ENCODE data around the gene ZNF362.
A peak's percentile ranks its signal among the peaks of the same experiment; 100 is the strongest.

The ZNF362 gene

DNA sequence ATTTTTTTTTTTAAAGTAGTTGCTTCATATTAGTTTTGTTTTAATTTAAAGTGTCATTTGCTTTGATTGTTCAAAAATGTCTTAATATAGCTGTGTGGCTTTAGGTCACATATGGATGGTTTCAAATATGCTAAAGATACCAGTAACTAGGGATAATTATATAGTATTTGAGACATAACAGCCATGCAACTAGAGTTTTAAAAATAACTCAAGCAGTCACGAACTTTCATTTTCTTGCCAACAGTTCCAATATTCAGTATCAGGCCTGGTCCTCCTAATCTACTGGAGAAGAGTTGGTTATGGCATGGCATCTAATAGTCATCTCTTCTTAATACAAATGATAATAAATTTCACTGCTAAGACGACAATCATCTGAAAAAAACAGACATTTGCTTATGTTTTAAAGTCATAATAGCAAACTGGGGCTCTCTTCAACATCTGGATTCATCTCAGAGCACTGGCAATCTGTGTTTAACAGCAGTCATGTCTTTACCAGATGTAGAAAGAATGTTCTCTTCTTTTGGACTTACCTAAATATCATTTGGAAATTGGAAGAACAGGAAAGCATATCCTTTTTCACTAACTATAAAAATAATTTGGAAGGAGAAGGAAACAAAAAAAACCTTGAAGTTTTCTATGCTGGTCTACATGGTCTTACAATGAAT, 88.7 kb downstream of the ZNF362 start:
- H2BK5ac ChIP-seq (ENCODE audit: low read length): no peak overlapping the region
- no CpG with 5 or more reads among the region's 2 CpGs for WGBS (ENCODE audit: extremely low coverage, insufficient coverage, low lambda C conversion rate)
- H3K4me3 ChIP-seq (ENCODE audit: low read length): no peak overlapping the region
- H3K4me1 ChIP-seq (ENCODE audit: control insufficient read depth, low read depth, low read length): peaks cover 28% of the 10 kb centered on the region
- no peak overlapping the region for H2AK5ac ChIP-seq (ENCODE audit: low read length)
- H3K4ac ChIP-seq (ENCODE audit: low read depth, low read length): no peak overlapping the region
- H3K79me2 ChIP-seq (ENCODE audit: control insufficient read depth, insufficient read depth, low read length): no peaks in the 10 kb centered on the region
- H3K79me1 ChIP-seq (ENCODE audit: low read length): peaks cover 4% of the 10 kb centered on the region
- H3K27ac ChIP-seq (ENCODE audit: low read depth, low read length): no peak overlapping the region
- H4K5ac ChIP-seq (ENCODE audit: low read length): no peak overlapping the region
- H3K18ac ChIP-seq (ENCODE audit: low read length): no peak overlapping the region
- H3K27me3 ChIP-seq (ENCODE audit: insufficient read depth, low read length, poor library complexity): peaks cover 6% of the 10 kb centered on the region
- no peak overlapping the region for H3K56ac ChIP-seq (ENCODE audit: low read length)
- H2BK120ac ChIP-seq (ENCODE audit: low read depth, low read length): no peak overlapping the region
- H3K23ac ChIP-seq (ENCODE audit: low read length): no peak overlapping the region
- H3K9ac ChIP-seq (ENCODE audit: low read length): no peak overlapping the region
- DNase-seq: no peak
- H4K8ac ChIP-seq (ENCODE audit: low read depth, low read length): no peak overlapping the region
- H3K4me2 ChIP-seq (ENCODE audit: low read length): no peak overlapping the region
- H2BK15ac ChIP-seq (replicated peaks; ENCODE audit: low read depth): no peak overlapping the region
- H3K36me3 ChIP-seq (ENCODE audit: control insufficient read depth, insufficient read depth, low read length): no peaks in the 10 kb centered on the region

GRCh38 chr1:33346533-33346926, 90.2 kb downstream of the ZNF362 start:
- H3K79me2 ChIP-seq (ENCODE audit: control insufficient read depth, insufficient read depth, low read length): no peaks in the 10 kb centered on the region
- H3K9ac ChIP-seq (ENCODE audit: low read length): no peak overlapping the region
- no peaks in the 10 kb centered on the region for H3K36me3 ChIP-seq (ENCODE audit: control insufficient read depth, insufficient read depth, low read length)
- no peak overlapping the region for H4K8ac ChIP-seq (ENCODE audit: low read depth, low read length)
- H4K5ac ChIP-seq (ENCODE audit: low read length): no peak overlapping the region
- H2BK5ac ChIP-seq (ENCODE audit: low read length): no peak overlapping the region
- no peak overlapping the region for H3K56ac ChIP-seq (ENCODE audit: low read length)
- no peak overlapping the region for H3K27ac ChIP-seq (ENCODE audit: low read depth, low read length)
- no peak overlapping the region for H3K4ac ChIP-seq (ENCODE audit: low read depth, low read length)
- peak; percentile 35 for DNase-seq
- H3K4me2 ChIP-seq (ENCODE audit: low read length): no peak overlapping the region
- no peak overlapping the region for H2AK5ac ChIP-seq (ENCODE audit: low read length)
- H3K27me3 ChIP-seq (ENCODE audit: insufficient read depth, low read length, poor library complexity): peaks cover 9% of the 10 kb centered on the region
- H3K4me1 ChIP-seq (ENCODE audit: control insufficient read depth, low read depth, low read length): peaks cover 20% of the 10 kb centered on the region
- H3K4me3 ChIP-seq (ENCODE audit: low read length): no peak overlapping the region
- H3K18ac ChIP-seq (ENCODE audit: low read length): no peak overlapping the region
- no peak overlapping the region for H2BK120ac ChIP-seq (ENCODE audit: low read depth, low read length)
- no peak overlapping the region for H2BK15ac ChIP-seq (replicated peaks; ENCODE audit: low read depth)
- WGBS (ENCODE audit: extremely low coverage, insufficient coverage, low lambda C conversion rate): no CpG with 5 or more reads among the region's 3 CpGs
- no peak overlapping the region for H3K23ac ChIP-seq (ENCODE audit: low read length)
- no peaks in the 10 kb centered on the region for H3K79me1 ChIP-seq (ENCODE audit: low read length)

DNA sequence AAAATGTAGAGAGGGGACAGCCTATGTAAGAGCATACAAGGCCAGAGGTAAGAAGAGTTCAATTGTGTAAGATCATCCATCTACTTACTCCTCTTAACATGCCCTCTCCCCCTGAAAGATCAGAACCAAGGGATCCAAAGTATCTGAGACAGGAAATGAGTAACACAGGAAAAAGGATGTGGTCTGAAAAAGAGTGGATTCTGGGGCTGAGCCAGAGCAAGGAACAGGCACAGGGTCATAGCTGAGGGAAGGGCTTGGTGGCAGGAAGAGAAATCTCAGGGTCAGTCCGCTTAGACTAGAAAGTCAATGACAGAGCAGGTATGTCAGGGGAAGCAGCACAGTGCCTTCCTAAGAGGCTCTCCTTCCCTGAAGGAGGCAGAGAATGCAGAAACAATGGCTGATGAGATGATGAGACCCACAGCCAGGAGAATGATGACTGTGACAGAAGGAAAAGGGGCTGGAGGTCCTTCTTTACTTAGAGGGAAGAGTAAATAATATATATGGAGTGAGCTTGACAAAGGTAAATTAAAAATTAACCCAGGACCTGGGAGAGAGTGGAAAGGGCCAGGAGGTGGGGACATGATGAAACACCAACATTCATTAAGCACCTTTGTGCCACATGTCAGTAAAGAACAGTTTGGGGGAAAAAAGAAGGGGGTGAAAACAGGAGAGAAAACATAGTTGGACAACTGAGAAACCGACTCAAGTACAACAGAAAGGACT, 90.8 kb downstream of the ZNF362 start:
- Histone ChIP-seq H3K4ac (ENCODE audit: low read depth, low read length) (no peak overlapping the region), H2AK5ac (ENCODE audit: low read length) (no peak overlapping the region), H3K56ac (ENCODE audit: low read length) (no peak overlapping the region), H3K23ac (ENCODE audit: low read length) (no peak overlapping the region), H3K79me1 (ENCODE audit: low read length) (no peaks in the 10 kb centered on the region), H3K4me1 (ENCODE audit: control insufficient read depth, low read depth, low read length) (peaks cover 16% of the 10 kb centered on the region), H3K4me3 (ENCODE audit: low read length) (no peak overlapping the region), H4K8ac (ENCODE audit: low read depth, low read length) (no peak overlapping the region), H3K27ac (ENCODE audit: low read depth, low read length) (no peak overlapping the region), H3K4me2 (ENCODE audit: low read length) (no peak overlapping the region), H3K9ac (ENCODE audit: low read length) (no peak overlapping the region), H3K18ac (ENCODE audit: low read length) (no peak overlapping the region), H2BK120ac (ENCODE audit: low read depth, low read length) (no peak overlapping the region), H2BK15ac (replicated peaks; ENCODE audit: low read depth) (no peak overlapping the region), H3K27me3 (ENCODE audit: insufficient read depth, low read length, poor library complexity) (peaks cover 9% of the 10 kb centered on the region), H3K79me2 (ENCODE audit: control insufficient read depth, insufficient read depth, low read length) (no peaks in the 10 kb centered on the region), H4K5ac (ENCODE audit: low read length) (no peak overlapping the region), H3K36me3 (ENCODE audit: control insufficient read depth, insufficient read depth, low read length) (no peaks in the 10 kb centered on the region), H2BK5ac (ENCODE audit: low read length) (no peak overlapping the region)
- DNase-seq: peak; percentile 78
- WGBS (ENCODE audit: extremely low coverage, insufficient coverage, low lambda C conversion rate): no CpG with 5 or more reads among the region's 2 CpGs

- Histone ChIP-seq H3K4me3 (ENCODE audit: low read length) (no peak overlapping the region), H2BK15ac (replicated peaks; ENCODE audit: low read depth) (no peak overlapping the region), H3K27ac (ENCODE audit: low read depth, low read length) (no peak overlapping the region), H3K4me2 (ENCODE audit: low read length) (no peak overlapping the region), H2BK120ac (ENCODE audit: low read depth, low read length) (no peak overlapping the region), H3K36me3 (ENCODE audit: control insufficient read depth, insufficient read depth, low read length) (no peaks in the 10 kb centered on the region), H3K4ac (ENCODE audit: low read depth, low read length) (no peak overlapping the region), H3K18ac (ENCODE audit: low read length) (no peak overlapping the region), H2BK5ac (ENCODE audit: low read length) (no peak overlapping the region), H3K79me2 (ENCODE audit: control insufficient read depth, insufficient read depth, low read length) (no peaks in the 10 kb centered on the region), H4K5ac (ENCODE audit: low read length) (no peak overlapping the region), H3K27me3 (ENCODE audit: insufficient read depth, low read length, poor library complexity) (peaks cover 11% of the 10 kb centered on the region), H3K9ac (ENCODE audit: low read length) (no peak overlapping the region), H3K4me1 (ENCODE audit: control insufficient read depth, low read depth, low read length) (peaks cover 12% of the 10 kb centered on the region), H3K56ac (ENCODE audit: low read length) (no peak overlapping the region), H3K79me1 (ENCODE audit: low read length) (no peaks in the 10 kb centered on the region), H4K8ac (ENCODE audit: low read depth, low read length) (no peak overlapping the region), H3K23ac (ENCODE audit: low read length) (no peak overlapping the region), H2AK5ac (ENCODE audit: low read length) (no peak overlapping the region)
- no CpG with 5 or more reads among the region's 5 CpGs for WGBS (ENCODE audit: extremely low coverage, insufficient coverage, low lambda C conversion rate)
- DNase-seq: no peak
Observed at GRCh38 chr1:33347650-33347992, 91.3 kb downstream of the ZNF362 start.

GRCh38 chr1:33348194-33348593, 91.9 kb downstream of the ZNF362 start:
- Histone ChIP-seq H3K23ac (ENCODE audit: low read length) (no peak overlapping the region), H2BK5ac (ENCODE audit: low read length) (no peak overlapping the region), H3K79me1 (ENCODE audit: low read length) (no peaks in the 10 kb centered on the region), H3K27me3 (ENCODE audit: insufficient read depth, low read length, poor library complexity) (peaks cover 15% of the 10 kb centered on the region), H3K4me3 (ENCODE audit: low read length) (peak overlapping the region; percentile 51), H3K56ac (ENCODE audit: low read length) (no peak overlapping the region), H3K4me2 (ENCODE audit: low read length) (peak overlapping the region; percentile 41), H4K8ac (ENCODE audit: low read depth, low read length) (no peak overlapping the region), H4K5ac (ENCODE audit: low read length) (no peak overlapping the region), H3K79me2 (ENCODE audit: control insufficient read depth, insufficient read depth, low read length) (no peaks in the 10 kb centered on the region), H2BK15ac (replicated peaks; ENCODE audit: low read depth) (no peak overlapping the region), H2BK120ac (ENCODE audit: low read depth, low read length) (no peak overlapping the region), H3K36me3 (ENCODE audit: control insufficient read depth, insufficient read depth, low read length) (no peaks in the 10 kb centered on the region), H3K9ac (ENCODE audit: low read length) (no peak overlapping the region), H3K4me1 (ENCODE audit: control insufficient read depth, low read depth, low read length) (peaks cover 10% of the 10 kb centered on the region), H2AK5ac (ENCODE audit: low read length) (no peak overlapping the region), H3K18ac (ENCODE audit: low read length) (no peak overlapping the region), H3K4ac (ENCODE audit: low read depth, low read length) (no peak overlapping the region), H3K27ac (ENCODE audit: low read depth, low read length) (no peak overlapping the region)
- no CpG with 5 or more reads among the region's 2 CpGs for WGBS (ENCODE audit: extremely low coverage, insufficient coverage, low lambda C conversion rate)
- peak; percentile 37 for DNase-seq
